Effector CD4-positive, alpha-beta T cell (primary cell): Measurements from ENCODE around the gene MDH2.
"Not testable (repeated sequence)": the region's sequence is repeated elsewhere in the genome, so short reads cannot be mapped to it uniquely, and the experiment has no call there.

ENCODE experiments used
- DNase-seq: peaks from one replicate; pipeline ENCODE4 v3.0.0-alpha.2; 2020

Gene MDH2

GRCh38 chr7:76072243-76073148, 24.6 kb downstream of the MDH2 start:
- no peak for DNase-seq

GRCh38 chr7:76073335-76073990, 25.6 kb downstream of the MDH2 start:
- DNase-seq: no peak

DNA sequence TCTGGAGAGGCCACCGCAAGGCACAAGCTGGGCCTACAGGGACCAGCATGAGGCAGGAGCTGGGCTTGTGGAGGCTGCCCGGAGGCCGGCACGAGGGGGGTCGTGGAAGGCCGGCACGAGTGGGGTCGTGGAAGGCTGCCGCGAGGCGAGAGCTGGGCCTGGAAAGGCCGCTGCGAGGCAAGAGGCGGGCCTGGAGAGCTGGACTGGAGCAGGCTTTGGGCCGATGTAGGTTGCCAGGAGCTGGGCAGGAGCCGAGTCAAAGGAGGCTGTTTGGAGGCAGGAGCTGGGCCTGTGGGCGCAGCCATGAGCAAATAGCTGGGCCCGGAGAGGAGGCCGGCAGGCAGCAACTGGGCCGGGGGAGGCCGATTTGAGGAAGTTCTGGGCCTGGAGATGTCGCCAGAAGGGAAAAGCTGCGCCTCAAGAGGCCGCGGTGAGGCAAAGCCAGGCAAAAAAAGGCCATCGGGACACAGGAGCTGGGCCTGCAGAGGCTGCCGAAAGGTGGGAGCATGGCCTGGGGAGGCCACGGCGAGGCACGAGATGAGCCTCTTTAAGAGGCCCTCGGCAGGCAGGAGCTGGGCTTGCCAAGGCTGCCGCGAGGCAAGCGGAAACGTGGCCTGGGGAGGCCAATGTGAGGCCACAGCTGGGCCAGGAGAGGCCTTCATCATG, 26.5 kb downstream of the MDH2 start:
- DNase-seq: no peak

DNA sequence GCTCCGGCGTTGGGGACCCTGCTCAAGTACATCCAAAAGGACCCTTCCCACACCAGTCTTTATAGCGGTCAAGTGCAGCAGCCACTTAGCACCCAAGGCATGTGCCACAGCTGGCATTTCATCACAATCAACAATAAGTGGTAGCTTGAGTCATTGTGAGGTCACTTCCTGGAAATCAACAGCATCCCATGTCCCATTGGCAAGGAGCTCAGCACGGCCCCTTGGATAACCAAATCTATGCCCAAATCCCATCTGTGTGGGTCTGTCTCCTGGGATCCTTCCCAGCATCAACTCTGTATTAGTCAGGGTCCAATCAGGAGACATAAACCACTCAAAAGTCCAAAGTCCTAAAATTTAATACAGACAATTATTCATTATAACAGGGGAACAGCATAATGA, 27.1 kb downstream of the MDH2 start:
- no peak for DNase-seq

GRCh38 chr7:76076995-76077394, 29.1 kb downstream of the MDH2 start:
- no peak for DNase-seq

DNA sequence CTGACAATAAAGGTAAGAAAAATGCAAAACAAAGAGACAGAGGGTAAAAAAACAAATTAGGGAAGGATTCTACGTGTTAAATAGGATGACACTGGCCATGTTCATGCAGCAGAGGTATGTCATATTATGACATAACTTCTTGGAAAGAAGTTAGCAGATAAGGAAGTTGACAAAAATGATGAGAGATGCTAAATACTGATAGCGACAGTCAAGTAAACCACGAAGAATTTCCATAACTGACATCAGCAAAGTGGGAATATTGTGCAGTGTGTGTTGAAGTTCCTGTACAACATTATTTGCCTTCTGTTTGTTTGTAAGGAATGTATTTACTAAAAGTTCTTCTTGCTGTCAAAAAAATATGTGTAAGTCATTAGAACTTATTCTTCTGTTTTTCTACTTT, 29.5 kb downstream of the MDH2 start:
- DNase-seq: no peak

DNA sequence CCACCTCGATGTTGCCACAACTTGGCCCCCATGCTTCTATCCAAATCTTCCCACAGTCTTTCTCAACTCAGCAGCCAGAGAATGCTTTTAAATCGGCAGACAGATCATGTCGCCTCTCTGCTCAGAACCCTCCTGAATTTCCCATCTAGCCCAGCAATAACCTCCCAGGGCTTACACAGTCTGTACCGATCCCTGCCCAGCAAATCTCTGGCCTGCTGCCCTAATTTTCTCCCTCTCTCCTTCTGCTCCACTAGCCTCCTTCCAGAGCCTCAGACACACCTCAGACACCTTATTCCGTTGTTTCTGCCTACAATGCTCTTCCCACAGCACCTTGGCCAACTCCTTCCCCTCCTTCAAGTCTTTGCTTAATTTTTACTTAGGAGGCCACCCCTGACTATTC, 32.3 kb downstream of the MDH2 start:
- DNase-seq: no peak

DNA sequence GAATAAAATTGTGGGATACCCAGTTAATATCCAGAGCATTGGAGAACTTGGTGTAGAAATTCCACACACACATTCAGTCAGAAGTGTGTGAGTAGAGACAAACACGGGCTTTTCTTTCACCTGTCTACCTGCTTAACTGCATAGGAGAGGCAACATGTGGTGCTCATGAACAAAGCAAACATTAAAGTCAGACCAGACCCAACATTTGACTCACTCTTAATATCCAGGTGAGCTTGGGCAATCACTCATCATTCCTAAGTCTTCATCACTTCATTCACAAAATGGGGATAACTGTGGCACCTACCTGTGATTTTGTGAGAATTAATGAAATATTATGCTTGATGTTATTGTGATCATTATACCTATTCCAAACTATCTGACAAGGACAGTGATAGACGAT, 36.2 kb downstream of the MDH2 start:
- DNase-seq: not testable (repeated sequence)

- DNase-seq: no peak
These were observed 38.2 kb downstream of the MDH2 start for GRCh38 chr7:76086070-76086469.

DNA sequence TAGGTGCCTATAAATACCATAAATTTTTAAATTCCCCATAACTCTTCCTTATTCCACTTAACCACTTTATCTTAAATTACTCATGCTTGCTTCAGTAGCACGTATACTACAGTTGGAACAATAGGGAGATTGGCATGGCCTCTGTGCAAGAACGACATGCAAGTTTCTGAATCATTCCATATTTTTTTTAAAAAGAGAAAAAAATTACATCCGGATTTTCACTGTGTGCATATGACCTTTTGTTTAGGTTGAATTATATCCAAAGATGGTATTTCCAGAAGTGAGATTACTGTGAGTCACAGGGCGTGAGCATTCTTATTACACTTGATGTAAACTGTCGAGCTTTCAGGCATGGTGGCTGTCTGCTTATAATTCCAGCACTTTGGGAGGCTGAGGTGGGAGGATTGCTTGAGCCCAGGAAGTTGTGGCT, 39.5 kb downstream of the MDH2 start:
- DNase-seq: not testable (repeated sequence)

DNA sequence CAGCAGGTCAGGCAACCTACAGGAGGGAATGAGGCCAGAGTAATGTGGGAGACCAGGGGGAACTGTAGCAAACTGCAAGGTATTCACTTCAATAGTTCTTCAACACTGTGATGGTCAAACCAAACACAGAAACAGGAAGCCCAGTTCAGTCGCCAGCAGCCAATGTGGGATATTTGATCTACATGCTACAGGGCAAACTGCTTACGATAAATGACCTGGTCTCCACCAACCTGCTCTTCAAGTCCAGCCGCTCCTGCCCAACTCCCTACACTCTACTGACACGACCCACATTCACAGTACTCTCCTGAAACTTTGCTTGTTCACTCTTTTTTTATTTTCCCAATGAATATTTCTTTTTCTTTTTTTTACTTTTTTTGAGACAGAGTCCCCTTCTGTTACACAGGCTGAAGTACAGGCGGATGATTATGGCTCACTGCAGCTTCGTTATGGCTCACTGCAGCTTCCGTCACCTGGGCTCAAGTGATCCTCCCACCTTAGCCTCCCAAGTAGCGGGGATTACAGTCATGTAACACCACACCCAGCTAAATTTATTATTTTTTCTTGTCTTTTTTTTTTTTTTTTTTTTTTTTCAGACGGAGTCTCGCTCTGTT, 42.1 kb downstream of the MDH2 start:
- DNase-seq: no peak

DNA sequence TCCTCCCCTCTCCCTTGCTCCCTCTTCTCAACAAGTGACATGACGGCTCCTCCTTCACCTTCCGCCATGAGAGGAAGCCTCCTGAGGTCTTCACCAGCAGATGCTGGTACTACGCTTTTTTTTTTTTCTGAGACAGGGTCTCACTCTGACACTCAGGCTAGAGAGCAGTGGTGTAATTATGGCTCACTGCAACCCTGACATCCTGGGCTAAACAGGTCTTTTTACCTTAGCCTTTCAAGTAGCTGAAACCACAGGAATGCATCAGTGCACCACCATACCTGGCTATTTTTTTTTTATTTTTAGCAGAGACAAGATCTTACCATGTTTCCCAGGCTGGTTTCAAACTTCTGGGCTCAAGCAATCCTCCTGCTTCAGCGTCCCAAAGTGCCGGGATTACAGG, 43.6 kb downstream of the MDH2 start:
- DNase-seq: no peak

DNA sequence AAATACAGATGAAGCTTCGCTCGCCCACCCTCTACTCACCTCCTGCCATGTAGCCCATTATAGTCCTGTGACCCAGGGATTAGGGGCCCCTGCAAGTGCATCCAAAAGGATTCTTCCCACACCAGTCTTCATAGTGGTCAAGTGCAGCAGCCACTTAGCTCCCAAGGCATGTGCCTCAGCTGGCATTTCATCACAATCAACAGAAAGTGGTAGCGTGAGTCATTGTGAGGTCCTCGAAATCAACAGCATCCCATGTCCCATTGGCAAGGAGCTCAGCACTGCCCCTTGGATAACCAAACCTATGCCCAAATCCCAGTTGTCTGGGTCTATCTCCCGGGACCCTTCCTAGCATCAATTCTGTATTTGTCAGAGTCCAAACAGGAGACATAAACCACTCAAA, 45.6 kb downstream of the MDH2 start:
- not testable (repeated sequence) for DNase-seq

DNA sequence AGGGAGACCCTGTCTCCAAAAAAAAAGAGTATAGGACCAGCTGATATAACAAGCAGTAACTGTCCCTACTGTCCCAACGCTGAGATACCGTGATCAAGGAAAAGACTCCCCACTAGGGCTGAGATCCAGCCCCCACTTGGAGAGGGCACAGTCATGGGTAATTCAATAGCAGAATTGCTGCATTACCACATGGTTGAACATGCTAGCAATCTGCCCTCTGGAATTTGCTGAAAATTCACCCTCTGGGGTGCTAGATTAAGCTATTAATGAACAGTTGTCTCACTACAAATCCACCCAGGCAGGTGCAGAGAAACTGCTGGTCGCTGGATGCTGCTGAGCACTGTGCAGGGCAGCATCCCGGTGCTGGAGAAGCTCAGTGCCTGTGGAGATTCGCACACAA, 46.4 kb downstream of the MDH2 start:
- DNase-seq: not testable (repeated sequence)

GRCh38 chr7:76095908-76096307, 48.0 kb downstream of the MDH2 start:
- no peak for DNase-seq

- DNase-seq: not testable (repeated sequence)
These were observed 54.0 kb downstream of the MDH2 start for GRCh38 chr7:76101693-76102437.

- DNase-seq: not testable (repeated sequence)
These were observed 55.9 kb downstream of the MDH2 start for GRCh38 chr7:76103788-76104187.

DNA sequence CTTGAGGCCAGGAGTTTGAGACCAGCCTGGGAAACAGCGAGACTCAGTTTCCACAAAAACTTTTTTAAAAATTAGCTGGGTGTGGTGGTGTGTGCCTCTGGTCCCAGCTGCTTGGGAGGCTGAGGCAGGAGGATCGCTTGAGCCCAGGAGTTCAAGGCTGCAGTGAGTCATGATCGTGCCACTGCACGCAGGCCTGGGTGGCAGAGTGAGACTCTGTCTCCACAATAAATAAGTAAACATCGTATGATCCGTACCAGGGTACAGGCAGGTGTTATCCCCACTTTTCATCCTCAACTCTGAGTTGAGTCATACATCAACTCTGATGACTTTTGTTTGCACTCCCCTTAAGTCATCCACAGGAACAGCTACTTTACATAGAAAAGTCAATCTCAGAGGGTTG, 58.2 kb downstream of the MDH2 start:
- not testable (repeated sequence) for DNase-seq

GRCh38 chr7:76106893-76107292, 59.0 kb downstream of the MDH2 start:
- DNase-seq: no peak

DNA sequence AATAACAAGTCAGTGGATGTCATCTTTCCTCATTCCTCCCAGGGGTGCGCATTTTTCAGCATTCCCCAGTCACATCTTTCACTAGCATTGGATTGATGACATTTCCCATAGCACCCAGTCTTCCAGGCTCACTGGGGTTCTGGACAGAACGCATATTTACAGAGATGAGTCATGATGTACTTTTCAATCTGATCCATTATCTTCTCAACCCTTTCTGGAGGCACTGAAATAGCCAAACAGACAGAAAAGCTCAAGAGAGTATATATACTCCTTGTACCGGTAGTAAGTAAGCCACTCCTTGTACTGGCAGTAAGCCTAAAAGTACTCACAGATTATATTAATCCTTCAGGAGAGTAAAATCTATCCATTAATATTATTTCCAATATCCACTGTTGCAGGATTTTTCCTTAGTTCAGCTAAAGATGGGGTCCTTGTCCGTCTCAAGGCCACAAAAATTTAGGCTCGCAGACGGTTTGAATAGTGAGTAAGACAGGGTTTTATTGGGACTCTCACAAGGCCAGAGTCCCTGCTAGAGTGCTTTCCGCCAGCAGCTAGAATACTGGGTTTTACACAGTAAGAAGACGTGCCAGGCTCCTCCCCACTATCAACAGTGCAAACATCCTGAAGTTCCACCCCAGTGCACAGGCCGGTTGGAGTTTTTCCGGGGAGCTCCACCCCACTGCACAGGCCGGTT, 60.8 kb downstream of the MDH2 start:
- no peak for DNase-seq

DNA sequence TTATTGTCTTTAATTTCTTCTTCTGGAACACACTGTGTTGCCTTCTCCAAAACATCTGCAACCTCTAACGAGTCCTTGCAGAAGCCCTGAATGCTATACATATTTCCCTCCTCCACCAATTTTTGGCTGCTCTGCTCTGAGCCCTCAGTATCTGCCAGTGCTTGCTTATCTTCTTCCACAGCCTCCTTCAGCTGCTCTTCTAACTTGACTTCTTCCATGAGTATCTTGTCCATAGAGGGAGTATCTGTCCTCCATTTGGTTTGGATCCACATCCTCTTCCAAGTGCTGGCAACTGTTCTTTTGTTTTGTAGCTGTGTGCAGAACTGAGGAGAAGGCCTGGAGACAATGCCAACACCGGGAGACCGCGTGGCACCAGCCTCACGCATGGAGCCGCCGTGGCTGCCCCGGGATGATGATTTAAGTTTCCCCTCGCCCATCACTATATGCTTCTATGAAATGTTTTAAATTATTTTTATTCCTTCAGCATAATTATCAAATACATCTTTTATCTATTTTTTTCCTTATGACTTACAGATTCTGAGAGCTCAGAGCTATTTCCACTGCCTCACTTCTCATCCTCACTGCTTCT, 65.2 kb downstream of the MDH2 start:
- DNase-seq: not testable (repeated sequence)
